Islet precursor cell (in vitro differentiated cells): ENCODE measurements around the gene FLNA.
"Not testable (repeated sequence)": the region's sequence is repeated elsewhere in the genome, so short reads cannot be mapped to it uniquely, and the experiment has no call there.

Experiments
- DNase-seq: peaks from one replicate; pipeline ENCODE4 v3.0.0-alpha.2; 2018

FLNA gene

GRCh38 chrX:154355776-154356140 lies 18.7 kb downstream of the FLNA start:
- DNase-seq, result no peak

DNA sequence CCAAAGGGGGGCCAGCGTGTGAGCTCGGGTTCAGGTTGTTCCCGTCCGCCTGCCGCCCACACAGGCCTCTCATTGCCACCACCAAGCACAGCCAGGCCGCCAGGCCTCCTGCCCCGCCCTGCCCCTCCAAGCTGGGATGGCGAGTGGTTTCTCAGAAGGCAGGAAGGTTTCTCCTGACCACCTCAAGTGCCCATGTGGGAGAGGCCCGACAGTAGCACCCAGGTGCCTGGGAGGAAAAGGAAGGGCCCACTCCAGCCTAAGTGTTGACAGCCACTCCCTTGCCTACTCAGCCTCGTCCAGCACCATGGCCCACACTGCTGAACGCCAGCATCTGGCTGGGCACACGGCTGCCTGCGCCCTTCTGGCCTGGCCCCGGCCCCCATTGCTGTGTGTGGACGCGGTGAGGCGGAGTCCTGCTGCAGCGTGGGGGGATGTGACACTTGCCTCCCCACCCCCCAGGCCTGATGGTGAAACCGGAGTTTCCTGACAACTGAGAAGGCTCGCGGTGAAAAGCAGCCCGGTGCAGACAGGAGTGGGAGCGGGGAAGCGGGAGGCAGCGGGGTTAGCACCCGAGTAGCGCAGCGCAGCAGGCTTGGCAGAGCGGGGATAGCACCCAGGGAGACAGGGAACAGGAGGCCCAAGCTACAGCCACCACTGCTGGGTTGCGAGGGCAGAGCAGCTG lies 19.2 kb downstream of the FLNA start:
- no peak for DNase-seq

GRCh38 chrX:154354516-154354915 lies 19.9 kb downstream of the FLNA start:
- DNase-seq, result no peak

DNA sequence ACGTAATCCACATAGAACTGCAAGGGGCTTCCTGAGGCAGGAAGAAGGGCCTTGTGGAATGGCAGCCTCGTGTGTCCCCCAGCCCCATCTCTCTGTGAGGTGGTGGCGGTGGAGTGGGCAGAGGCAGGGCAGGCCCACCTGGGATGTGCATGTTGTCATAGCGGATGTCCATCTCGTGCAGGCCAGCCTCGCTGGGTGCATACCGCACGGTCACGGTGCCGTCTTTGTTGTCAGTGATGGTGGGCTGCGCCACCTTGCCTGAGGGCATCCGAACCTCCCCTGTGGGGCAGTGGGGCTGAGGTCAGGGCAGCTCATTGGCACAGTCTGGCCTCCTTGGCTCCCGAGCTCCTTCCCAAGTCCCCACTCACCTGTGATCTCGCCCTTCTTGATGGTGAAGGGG lies 20.4 kb downstream of the FLNA start:
- no peak for DNase-seq

- DNase-seq, result no peak
Measured at GRCh38 chrX:154353172-154353843, 21.1 kb downstream of the FLNA start.

DNA sequence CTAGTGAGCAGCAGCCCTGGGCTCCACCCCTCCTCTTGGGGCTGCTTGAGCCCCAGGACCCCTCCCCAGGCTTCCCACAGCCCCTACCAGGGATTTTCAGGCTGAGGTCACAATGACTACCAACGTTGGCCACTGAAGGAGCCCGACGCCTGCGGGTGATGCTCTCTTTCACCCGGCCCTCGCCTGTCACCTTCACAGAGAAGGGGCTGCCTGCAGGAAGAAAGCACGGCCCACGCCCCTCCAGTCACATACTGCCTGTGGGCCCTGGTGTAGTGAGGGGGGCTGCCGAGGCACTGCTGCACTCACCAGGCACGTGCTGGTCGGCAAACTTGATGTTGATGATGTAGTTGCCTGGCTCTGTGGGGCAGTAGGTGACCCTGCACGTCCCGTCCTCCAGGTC lies 22.0 kb downstream of the FLNA start:
- no peak for DNase-seq

- DNase-seq, result no peak
Measured at GRCh38 chrX:154352012-154352401, 22.4 kb downstream of the FLNA start.

DNA sequence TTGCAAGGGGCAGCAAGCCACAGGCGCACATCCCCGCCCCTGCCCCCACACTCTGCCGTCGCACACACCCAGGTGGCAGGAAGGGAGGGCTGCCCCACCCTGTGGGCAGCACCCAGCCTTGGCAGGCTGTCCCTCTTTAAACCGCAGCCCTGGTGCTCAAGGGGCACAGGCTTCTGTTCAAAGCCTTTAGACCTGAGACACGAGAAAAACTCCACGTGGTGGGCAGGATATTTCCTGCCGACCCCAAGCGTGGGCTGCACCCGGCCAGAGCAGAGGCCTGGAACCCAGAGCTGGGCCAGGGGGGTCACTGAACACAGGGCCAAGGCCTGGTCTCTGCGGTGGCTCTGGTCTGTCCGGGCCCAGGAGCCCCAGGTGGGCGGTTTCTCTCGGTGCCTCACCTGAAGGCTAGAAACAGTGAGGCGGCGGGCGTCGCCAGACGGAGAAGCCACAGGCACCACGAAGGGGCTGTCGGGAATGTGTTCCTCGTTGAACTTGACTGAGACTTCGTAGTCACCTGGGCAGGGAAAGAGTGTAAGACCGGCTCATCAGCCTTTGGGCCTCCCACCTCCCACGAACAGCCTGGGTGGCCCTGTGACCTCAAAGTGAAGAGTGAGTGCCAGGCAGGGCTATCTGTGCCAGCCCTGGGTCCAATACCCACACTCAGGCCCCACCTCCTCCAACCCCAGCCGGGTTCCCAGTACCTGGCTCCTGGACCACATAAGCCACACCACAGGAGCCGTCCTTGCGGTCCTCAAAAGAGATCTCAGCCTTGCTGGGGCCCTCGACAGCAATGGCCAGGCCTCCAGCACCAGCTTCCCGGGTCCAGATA lies 23.0 kb downstream of the FLNA start:
- no peak for DNase-seq

DNA sequence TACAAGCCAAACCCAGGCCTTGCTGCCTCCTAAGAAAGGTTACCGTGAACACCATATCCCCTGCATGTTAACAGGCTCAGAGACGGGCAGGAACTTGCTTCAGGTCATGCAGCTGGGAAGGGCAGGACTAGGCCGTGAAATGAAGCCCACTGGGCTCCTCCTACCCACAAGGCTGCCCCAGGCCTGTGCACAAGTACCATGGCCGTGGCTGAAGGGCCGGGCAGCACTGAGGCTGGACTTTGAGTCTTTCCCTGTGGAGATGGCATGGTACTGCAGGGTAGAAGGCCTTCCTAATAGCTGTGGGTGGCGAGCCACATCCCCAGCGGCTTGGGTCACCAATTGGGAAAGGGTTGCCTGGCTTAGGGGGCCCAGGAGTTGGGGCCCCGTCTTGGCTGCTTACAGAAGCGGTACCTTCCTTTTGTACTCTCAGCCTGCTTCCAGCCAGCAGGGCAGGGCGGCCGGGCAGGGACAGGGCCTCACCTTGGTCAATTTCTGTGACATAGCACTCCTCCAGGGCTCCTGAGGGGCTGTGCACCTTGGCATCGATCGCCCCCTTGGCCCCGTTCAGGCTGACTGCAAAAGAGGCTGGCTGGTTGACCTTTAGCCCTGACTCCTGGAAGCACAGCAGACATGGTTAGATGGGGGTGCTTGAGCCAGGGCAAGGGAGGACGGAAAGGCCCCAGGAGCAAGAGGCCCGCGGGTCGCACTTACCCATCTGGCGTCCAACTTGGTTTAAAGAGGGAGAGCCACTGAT lies 23.8 kb downstream of the FLNA start:
- no peak for DNase-seq

DNA sequence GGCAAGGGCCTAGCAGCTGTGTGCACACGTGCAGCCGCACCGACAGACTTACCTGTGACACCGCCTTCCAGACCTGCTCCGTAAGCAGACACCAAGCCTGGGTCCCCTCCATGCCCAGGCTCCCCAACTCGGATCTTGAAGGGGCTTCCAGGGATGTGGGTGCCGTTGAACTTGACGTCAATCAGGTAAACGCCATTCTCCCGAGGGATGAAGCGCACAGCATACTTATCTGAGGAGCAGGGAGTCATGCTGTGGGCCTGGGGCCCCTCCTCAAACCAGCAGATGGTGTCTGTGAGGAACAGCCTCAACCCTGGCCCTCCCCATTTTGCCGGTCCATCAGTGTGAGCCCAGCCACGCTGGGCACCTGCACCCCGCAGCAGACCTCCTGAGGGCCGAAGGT lies 24.5 kb downstream of the FLNA start:
- no peak for DNase-seq

DNA sequence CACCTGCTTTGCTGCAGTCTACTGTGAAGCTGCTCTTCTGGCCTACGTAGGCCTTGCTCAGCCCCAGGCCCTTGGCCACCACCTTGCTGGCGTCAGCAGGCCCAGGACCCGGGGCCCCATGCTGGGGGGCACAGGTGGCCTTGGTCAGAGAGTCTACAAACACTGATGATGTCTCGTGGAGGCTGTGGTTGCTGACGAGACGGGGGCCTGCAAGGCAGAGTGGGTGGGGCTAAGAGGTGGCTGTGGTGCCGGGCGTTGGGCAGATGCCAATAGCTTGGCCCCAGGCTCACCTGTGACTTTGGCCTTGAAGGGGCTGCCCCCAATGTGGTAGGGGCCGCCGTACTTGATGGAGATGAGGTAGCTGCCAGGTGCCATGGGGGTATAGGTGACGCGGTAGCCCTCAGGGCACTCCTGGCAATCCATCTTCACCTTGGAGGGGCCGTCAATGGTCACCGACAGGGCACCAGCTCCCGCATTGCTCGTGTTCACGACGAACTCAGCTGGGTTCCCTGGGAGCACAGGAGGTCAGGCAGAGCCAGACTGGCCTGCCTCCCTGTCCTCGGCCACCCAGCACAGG lies 25.0 kb downstream of the FLNA start:
- DNase-seq, result no peak

GRCh38 chrX:154348646-154349358 lies 25.6 kb downstream of the FLNA start:
- no peak for DNase-seq

GRCh38 chrX:154348114-154348531 lies 26.3 kb downstream of the FLNA start:
- DNase-seq, result no peak

- DNase-seq, result not testable (repeated sequence)
Measured at GRCh38 chrX:154343620-154344019, 30.8 kb downstream of the FLNA start.

- DNase-seq, result not testable (repeated sequence)
Measured at GRCh38 chrX:154343063-154343462, 31.4 kb downstream of the FLNA start.

- DNase-seq, result not testable (repeated sequence)
Measured at GRCh38 chrX:154341399-154342298, 32.8 kb downstream of the FLNA start.

DNA sequence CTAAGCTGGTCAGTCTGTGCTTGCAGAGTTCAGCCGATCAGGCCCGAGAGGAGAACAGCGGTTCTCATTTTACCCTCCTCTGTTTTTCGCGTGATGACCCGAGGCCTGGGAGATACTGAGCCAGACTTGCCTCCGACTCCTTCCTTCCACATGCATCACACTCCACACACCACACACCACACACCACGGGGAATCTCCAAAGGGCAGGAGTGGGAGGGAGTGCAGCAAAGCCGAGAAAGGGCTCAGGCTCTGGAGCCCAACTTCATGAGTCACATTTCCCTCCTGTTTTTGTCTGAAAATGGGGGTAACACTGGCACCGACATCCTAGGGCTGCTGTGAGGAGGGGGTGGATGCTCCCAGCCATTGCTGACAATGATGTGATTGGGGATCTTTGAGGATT lies 39.9 kb downstream of the FLNA start:
- DNase-seq, result no peak

GRCh38 chrX:154333837-154334271 lies 40.6 kb downstream of the FLNA start:
- no peak for DNase-seq

GRCh38 chrX:154333116-154333515 lies 41.3 kb downstream of the FLNA start:
- no peak for DNase-seq

DNA sequence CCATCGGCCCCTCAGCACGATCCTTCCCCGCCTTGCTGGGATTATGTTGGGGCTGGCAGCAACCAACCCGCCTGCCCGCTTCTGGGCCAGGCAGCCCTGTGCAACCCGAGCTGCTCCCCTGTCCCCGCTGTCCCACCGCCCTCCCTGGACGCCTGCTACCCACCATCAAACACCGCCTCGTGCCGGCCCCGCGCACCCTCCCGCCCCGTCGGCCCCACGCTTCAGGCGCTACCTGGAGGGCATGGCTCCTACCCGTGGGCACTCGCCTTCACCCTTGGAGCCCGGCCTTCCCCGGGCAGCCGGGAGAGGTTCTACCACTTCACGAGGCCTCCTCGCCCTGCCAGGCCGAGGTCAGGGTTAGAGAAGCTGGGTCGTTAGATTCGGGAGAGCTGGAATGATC lies 41.9 kb downstream of the FLNA start:
- no peak for DNase-seq

GRCh38 chrX:154329294-154329693 lies 45.1 kb downstream of the FLNA start:
- DNase-seq, result no peak
